ENCODE measurements around the gene ZCCHC17.

- TF ChIP-seq CTCF (IDR thresholded peaks at IDR 0.05; ENCODE audit: insufficient read depth, low read depth, low read length) (no peak), EZH2 (IDR thresholded peaks at IDR 0.05; ENCODE audit: insufficient read depth, low read length) (no peak)
Observed at GRCh38 chr1:31259746-31260145, 37.1 kb upstream of the ZCCHC17 start.
